GM20000 (cell line): ENCODE measurements around the gene POLR2C.

Experiments
- DNase-seq: peaks from one replicate; pipeline ENCODE4 v3.0.0; 2012; ENCODE audit warnings: low spot score
- CTCF ChIP-seq: IDR thresholded peaks from 2 replicates; pipeline ENCODE4 v1.5.1; 2012; ENCODE audit warnings: mild to moderate bottlenecking, control low read depth; ENCODE audit errors: extremely low read depth, missing control alignments

POLR2C gene

GRCh38 chr16:57471209-57471608 is 8.7 kb downstream of the POLR2C start:
- DNase-seq: no peak
- no peak for TF ChIP-seq CTCF

- TF ChIP-seq CTCF: no peak
- DNase-seq: no peak
Observed at GRCh38 chr16:57471852-57472664, 9.6 kb downstream of the POLR2C start.

- TF ChIP-seq CTCF: no peak
- DNase-seq: no peak
Observed at GRCh38 chr16:57472665-57473060, 10.2 kb downstream of the POLR2C start.

GRCh38 chr16:57473176-57473840 is 10.8 kb downstream of the POLR2C start:
- DNase-seq: no peak
- TF ChIP-seq CTCF: no peak

- TF ChIP-seq CTCF: no peak
- DNase-seq: no peak
Observed at GRCh38 chr16:57473906-57474305, 11.4 kb downstream of the POLR2C start.

- no peak for DNase-seq
- TF ChIP-seq CTCF: no peak
Observed at GRCh38 chr16:57474671-57475661, 12.5 kb downstream of the POLR2C start.
